Measurements from ENCODE around the gene MYBL2.
"Not testable (repeated sequence)": the region's sequence is repeated elsewhere in the genome, so short reads cannot be mapped to it uniquely, and the experiment has no call there.

The MYBL2 gene
- total RNA-seq = 0.44 to 2.8 (median 0.58) reads per million in 3 donors

DNA sequence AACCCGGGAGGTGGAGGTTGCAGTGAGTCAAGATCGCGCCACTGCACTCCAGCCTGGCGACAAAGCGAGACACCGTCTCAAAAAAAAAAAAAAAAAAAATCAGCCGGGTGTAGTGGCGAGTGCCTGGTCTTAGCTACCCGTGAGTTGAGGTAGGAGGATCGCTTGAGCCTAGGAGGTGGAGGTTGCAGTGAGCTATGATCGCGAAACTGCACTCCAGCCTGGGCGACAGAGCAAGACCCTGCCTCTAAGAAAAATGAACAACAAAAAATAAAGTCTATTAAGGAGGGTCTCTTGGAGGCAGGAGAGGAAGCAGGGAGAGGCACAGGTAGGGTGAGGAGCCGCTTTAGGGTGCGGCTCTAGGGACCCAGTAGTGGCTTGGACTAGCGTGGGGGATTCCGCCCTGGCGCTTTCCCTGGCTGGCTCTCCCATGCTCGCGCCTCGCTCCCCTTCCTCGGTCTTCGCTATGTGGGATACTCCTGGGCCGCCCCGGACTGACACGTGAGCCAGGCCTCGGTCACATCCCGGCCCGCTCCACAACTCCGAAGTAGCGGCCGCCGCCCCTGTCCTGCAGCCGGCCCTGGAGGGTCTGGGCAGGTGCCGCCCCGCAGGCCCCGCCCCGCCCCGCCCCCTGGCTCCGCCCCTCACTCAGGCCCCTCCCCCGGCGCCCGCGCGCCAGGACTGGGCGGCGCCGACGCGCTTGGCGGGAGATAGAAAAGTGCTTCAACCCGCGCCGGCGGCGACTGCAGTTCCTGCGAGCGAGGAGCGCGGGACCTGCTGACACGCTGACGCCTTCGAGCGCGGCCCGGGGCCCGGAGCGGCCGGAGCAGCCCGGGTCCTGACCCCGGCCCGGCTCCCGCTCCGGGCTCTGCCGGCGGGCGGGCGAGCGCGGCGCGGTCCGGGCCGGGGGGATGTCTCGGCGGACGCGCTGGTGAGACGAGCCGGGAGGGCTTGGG lies at the start of gene MYBL2:
TSS of gene MYBL2 (plus strand) at position 739 of the 953 bp plus-strand sequence. CDS start at position 909, 170 bp downstream.
- Histone ChIP-seq H3K36me3 (ENCODE audit: control insufficient read depth, insufficient read depth, low read length) (no peaks in the 10 kb centered on the region), H3K9me3 (ENCODE audit: control insufficient read depth, low read length) (no peaks in the 10 kb centered on the region), H3K27me3 (replicated peaks; ENCODE audit: control insufficient read depth, insufficient read depth, low read length, poor library complexity, severe bottlenecking) (no peaks in the 10 kb centered on the region), H3K4me3 (ENCODE audit: insufficient read depth, low read depth, low read length, poor library complexity, severe bottlenecking) (peak within 1 kb of the TSS; percentile 49), H3K27ac (ENCODE audit: insufficient read depth, low read length, poor library complexity, severe bottlenecking) (no peak within 1 kb of the TSS), H3K4me1 (ENCODE audit: control insufficient read depth, insufficient read depth, low read length, poor library complexity, severe bottlenecking) (peaks cover 11% of the 10 kb centered on the region)
- peak; percentile 42 to 61 (median 57) for DNase-seq

DNA sequence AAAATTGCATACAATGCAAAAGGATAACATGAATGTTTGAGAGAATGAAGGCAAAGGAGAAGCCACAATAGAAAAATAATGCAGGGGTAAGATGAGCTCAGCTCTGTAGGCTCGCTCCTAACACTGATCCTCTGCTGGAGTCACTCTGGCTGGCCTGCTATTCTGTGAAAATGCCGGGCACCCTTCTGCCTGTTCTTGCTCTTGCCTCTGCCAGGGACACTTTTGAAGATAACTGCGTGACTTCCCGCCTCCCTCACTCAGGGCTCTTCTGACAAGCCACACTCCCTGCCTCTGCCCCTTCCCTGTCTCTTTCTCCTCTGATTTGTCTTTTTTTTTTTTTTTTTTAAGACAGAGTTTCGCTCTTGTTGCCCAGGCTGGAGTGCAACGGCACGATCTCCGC lies 35.3 kb upstream of the MYBL2 start:
- Histone ChIP-seq H3K36me3 (ENCODE audit: control insufficient read depth, insufficient read depth, low read length) (peaks cover 7% of the 10 kb centered on the region), H3K27me3 (replicated peaks; ENCODE audit: control insufficient read depth, insufficient read depth, low read length, poor library complexity, severe bottlenecking) (no peaks in the 10 kb centered on the region), H3K9me3 (ENCODE audit: control insufficient read depth, low read length) (no peaks in the 10 kb centered on the region), H3K4me1 (ENCODE audit: control insufficient read depth, insufficient read depth, low read length, poor library complexity, severe bottlenecking) (no peaks in the 10 kb centered on the region), H3K4me3 (ENCODE audit: insufficient read depth, low read depth, low read length, poor library complexity, severe bottlenecking) (no peak overlapping the region), H3K27ac (ENCODE audit: insufficient read depth, low read length, poor library complexity, severe bottlenecking) (no peak overlapping the region)
- DNase-seq = no peak

DNA sequence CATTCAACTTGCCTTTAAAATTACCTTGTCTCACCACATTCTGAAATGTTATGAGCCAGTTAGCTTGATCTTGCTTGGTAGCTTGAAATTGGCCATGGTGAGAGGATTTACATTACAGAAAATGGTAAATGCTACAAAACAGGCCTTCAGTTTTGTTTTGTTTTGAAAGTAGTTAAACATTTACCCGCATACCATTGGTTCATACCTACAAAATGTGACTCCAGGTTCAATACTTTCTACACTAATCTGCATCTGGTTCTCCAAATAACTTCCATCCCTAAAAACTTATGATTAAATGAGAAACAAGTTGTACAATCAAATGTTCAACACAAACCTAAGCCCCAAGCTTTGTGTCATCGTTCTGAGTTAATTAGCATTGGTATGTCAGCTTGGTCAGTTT lies 30.5 kb upstream of the MYBL2 start:
- Histone ChIP-seq H3K36me3 (ENCODE audit: control insufficient read depth, insufficient read depth, low read length) (peaks cover 16% of the 10 kb centered on the region), H3K4me3 (ENCODE audit: insufficient read depth, low read depth, low read length, poor library complexity, severe bottlenecking) (no peak overlapping the region), H3K27ac (ENCODE audit: insufficient read depth, low read length, poor library complexity, severe bottlenecking) (no peak overlapping the region), H3K9me3 (ENCODE audit: control insufficient read depth, low read length) (no peaks in the 10 kb centered on the region), H3K27me3 (replicated peaks; ENCODE audit: control insufficient read depth, insufficient read depth, low read length, poor library complexity, severe bottlenecking) (no peaks in the 10 kb centered on the region), H3K4me1 (ENCODE audit: control insufficient read depth, insufficient read depth, low read length, poor library complexity, severe bottlenecking) (no peaks in the 10 kb centered on the region)
- no peak for DNase-seq

DNA sequence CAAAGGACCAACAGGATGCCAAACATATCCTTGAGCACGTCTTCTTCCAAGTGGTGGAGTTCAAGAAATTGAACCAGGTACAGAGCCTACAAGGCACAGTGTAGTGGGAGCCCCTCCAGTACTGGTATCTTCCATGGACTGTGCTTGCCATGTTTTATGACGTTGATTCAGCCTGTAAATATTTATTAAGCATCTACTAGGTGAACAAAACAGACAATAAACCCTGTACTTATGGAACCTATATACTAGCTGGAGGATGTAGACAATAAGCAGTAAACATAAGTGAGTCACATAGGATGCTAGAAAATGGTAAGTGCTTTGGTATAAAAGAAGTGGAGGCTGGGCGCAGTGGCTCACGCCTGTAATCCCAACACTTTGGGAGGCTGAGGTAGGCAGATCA lies 24.4 kb upstream of the MYBL2 start:
- no peaks in the 10 kb centered on the region for H3K9me3 ChIP-seq (ENCODE audit: control insufficient read depth, low read length)
- H3K36me3 ChIP-seq (ENCODE audit: control insufficient read depth, insufficient read depth, low read length) = peaks cover 18% of the 10 kb centered on the region
- no peak overlapping the region for H3K27ac ChIP-seq (ENCODE audit: insufficient read depth, low read length, poor library complexity, severe bottlenecking)
- DNase-seq = no peak
- no peaks in the 10 kb centered on the region for H3K4me1 ChIP-seq (ENCODE audit: control insufficient read depth, insufficient read depth, low read length, poor library complexity, severe bottlenecking)
- H3K27me3 ChIP-seq (replicated peaks; ENCODE audit: control insufficient read depth, insufficient read depth, low read length, poor library complexity, severe bottlenecking) = no peaks in the 10 kb centered on the region
- no peak overlapping the region for H3K4me3 ChIP-seq (ENCODE audit: insufficient read depth, low read depth, low read length, poor library complexity, severe bottlenecking)

DNA sequence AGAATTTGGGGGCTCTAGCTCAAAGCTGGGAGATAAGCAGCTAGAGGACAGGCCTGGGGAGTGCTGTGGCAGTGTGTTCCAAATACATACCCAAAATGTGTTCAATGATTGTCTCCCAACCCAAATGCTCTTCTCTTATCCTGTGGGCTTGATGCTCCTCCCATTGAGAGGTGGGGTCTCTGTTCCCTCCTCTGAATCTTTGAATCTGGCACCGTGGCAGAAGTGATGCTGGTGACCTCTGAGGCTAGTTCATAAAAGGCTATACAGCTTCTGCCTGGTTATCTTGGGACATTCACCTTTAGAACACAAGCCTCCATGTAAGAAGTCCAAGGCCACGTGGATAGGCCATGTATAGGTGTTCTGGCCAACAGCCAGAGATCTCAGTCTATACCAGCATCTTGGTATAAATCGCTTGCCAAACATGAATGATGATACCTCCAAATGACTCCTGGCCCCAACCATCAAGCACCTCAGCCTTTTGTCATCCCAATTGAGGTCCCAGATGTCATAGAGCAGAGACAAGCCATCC lies 15.9 kb upstream of the MYBL2 start:
- no peak for DNase-seq
- H3K27ac ChIP-seq (ENCODE audit: insufficient read depth, low read length, poor library complexity, severe bottlenecking) = no peak overlapping the region
- peaks cover 11% of the 10 kb centered on the region for H3K36me3 ChIP-seq (ENCODE audit: control insufficient read depth, insufficient read depth, low read length)
- H3K4me1 ChIP-seq (ENCODE audit: control insufficient read depth, insufficient read depth, low read length, poor library complexity, severe bottlenecking) = no peaks in the 10 kb centered on the region
- no peak overlapping the region for H3K4me3 ChIP-seq (ENCODE audit: insufficient read depth, low read depth, low read length, poor library complexity, severe bottlenecking)
- H3K27me3 ChIP-seq (replicated peaks; ENCODE audit: control insufficient read depth, insufficient read depth, low read length, poor library complexity, severe bottlenecking) = no peaks in the 10 kb centered on the region
- H3K9me3 ChIP-seq (ENCODE audit: control insufficient read depth, low read length) = no peaks in the 10 kb centered on the region

DNA sequence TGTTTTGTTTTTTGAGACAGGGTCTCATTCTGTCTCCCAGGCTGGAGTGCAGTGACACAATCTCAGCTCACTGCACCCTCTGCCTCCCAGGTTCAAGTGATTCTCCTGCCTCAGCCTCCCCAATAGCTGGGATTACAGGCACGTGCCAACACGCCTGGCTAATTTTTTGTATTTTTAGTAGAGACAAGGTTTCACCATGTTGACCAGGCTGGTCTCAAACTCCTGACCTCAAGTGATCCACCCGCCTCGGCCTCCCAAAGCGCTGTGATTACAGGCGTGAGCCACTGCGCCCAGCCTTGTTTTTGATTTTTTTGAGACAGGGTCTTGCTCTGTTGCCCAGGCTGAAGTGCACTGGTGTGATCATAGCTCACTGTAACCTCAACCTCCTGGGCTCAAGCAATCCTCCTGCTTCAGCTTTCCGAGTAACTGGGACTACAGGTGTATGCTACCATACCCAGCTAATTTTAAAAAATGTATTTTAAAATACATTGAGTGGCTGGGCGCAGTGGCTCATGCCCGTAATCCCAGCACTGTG lies 15.2 kb upstream of the MYBL2 start:
- H3K27ac ChIP-seq (ENCODE audit: insufficient read depth, low read length, poor library complexity, severe bottlenecking); H3K4me1 ChIP-seq (ENCODE audit: control insufficient read depth, insufficient read depth, low read length, poor library complexity, severe bottlenecking); H3K9me3 ChIP-seq (ENCODE audit: control insufficient read depth, low read length); H3K27me3 ChIP-seq (replicated peaks; ENCODE audit: control insufficient read depth, insufficient read depth, low read length, poor library complexity, severe bottlenecking); DNase-seq; H3K4me3 ChIP-seq (ENCODE audit: insufficient read depth, low read depth, low read length, poor library complexity, severe bottlenecking); H3K36me3 ChIP-seq (ENCODE audit: control insufficient read depth, insufficient read depth, low read length): not testable (repeated sequence)

DNA sequence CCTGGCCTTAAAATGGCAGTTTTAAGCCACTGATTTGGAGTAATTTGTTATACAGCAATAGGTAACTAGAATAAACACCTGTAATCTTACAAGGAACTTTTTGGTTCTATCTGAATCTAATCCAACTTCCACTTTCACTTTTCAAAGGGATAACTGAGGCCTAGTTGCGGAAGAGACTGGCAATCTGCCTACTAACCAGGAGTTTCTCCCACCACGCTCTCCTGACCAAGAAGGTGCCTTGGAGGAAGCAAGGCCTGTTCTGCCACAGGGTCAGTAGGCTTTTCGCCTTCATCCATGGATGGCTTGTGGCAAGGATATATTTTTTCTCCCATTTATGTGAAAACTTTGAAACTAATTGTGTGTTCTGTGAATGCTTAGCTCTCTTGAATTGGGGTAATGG lies 12.9 kb upstream of the MYBL2 start:
- DNase-seq = no peak
- Histone ChIP-seq H3K27ac (ENCODE audit: insufficient read depth, low read length, poor library complexity, severe bottlenecking) (no peak overlapping the region), H3K27me3 (replicated peaks; ENCODE audit: control insufficient read depth, insufficient read depth, low read length, poor library complexity, severe bottlenecking) (no peaks in the 10 kb centered on the region), H3K4me3 (ENCODE audit: insufficient read depth, low read depth, low read length, poor library complexity, severe bottlenecking) (no peak overlapping the region), H3K36me3 (ENCODE audit: control insufficient read depth, insufficient read depth, low read length) (no peaks in the 10 kb centered on the region), H3K4me1 (ENCODE audit: control insufficient read depth, insufficient read depth, low read length, poor library complexity, severe bottlenecking) (peaks cover 6% of the 10 kb centered on the region), H3K9me3 (ENCODE audit: control insufficient read depth, low read length) (no peaks in the 10 kb centered on the region)

DNA sequence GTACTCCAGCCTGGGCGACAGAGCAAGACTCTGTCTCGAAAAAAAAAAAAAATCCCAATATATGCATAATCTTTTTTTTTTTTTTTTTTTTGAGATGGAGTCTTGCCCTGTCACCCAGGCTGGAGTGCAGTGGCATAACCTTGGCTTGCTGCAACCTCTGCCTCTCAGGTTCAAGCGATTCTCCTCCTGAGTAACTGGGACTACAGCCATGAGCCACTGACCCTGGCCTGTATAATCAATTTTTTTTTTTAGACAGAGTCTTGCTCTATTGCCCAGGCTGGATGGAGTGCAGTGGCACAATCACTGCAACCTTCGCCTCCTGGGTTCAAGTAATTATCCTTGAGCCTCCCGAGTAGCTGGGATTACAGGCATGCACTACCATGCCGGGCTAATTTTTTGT lies 11.7 kb upstream of the MYBL2 start:
- H3K27ac ChIP-seq (ENCODE audit: insufficient read depth, low read length, poor library complexity, severe bottlenecking); DNase-seq; H3K4me3 ChIP-seq (ENCODE audit: insufficient read depth, low read depth, low read length, poor library complexity, severe bottlenecking); H3K27me3 ChIP-seq (replicated peaks; ENCODE audit: control insufficient read depth, insufficient read depth, low read length, poor library complexity, severe bottlenecking); H3K36me3 ChIP-seq (ENCODE audit: control insufficient read depth, insufficient read depth, low read length); H3K4me1 ChIP-seq (ENCODE audit: control insufficient read depth, insufficient read depth, low read length, poor library complexity, severe bottlenecking); H3K9me3 ChIP-seq (ENCODE audit: control insufficient read depth, low read length): not testable (repeated sequence)

DNA sequence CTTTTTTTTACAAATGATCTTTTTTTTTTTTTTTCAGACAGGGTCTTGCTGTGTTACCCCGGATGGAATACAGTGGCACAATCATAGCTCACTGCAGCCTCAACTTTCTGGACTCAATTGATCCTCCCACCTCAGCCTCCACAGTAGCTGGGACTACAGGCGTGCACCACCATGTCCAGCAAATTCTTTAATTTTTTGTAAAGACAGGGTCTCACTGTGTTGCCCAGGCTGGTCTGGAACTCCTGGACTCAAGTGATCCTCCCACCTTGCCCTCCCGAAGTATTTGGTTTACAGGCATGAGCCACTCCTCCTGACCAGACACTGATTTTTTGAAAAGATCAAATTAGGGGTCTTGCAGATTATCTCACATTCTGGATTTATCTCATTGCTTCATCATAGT lies 11.0 kb upstream of the MYBL2 start:
- H3K9me3 ChIP-seq (ENCODE audit: control insufficient read depth, low read length) = no peaks in the 10 kb centered on the region
- no peaks in the 10 kb centered on the region for H3K36me3 ChIP-seq (ENCODE audit: control insufficient read depth, insufficient read depth, low read length)
- no peak for DNase-seq
- H3K4me1 ChIP-seq (ENCODE audit: control insufficient read depth, insufficient read depth, low read length, poor library complexity, severe bottlenecking) = peaks cover 6% of the 10 kb centered on the region
- H3K27ac ChIP-seq (ENCODE audit: insufficient read depth, low read length, poor library complexity, severe bottlenecking) = no peak overlapping the region
- no peaks in the 10 kb centered on the region for H3K27me3 ChIP-seq (replicated peaks; ENCODE audit: control insufficient read depth, insufficient read depth, low read length, poor library complexity, severe bottlenecking)
- H3K4me3 ChIP-seq (ENCODE audit: insufficient read depth, low read depth, low read length, poor library complexity, severe bottlenecking) = no peak overlapping the region

DNA sequence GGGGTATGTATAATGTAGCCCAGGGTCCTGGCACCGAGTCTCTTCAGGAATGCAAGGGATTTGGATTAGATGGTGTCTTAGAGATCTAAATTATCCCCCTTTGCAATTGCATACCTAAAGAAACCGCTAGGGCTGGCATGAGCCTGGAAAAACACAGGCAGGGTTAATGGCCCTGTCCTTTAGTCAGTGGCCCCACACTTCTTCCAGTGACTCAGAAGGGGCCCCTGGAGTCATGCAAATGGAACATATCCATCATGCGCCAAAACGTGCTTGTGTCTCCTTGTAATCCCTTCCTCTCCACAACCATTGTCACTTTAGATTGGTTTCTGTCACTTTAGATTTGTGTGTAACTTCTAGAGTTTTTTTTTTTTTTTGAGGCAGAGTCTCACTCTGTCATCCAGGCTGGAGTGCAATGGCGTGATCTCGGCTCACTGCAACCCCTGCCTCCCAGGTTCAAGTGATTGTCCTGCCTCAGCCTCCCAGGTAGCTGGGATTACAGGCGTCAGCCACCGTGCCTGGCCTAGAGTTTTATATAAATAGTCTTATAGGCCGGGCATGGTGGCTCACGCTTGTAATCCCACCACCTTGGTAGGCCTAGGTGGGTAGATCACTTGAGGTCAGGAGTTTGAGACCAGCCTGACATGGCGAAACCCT lies 8.7 kb upstream of the MYBL2 start:
- Histone ChIP-seq H3K36me3 (ENCODE audit: control insufficient read depth, insufficient read depth, low read length) (no peaks in the 10 kb centered on the region), H3K4me3 (ENCODE audit: insufficient read depth, low read depth, low read length, poor library complexity, severe bottlenecking) (peak overlapping the region; percentile 73), H3K4me1 (ENCODE audit: control insufficient read depth, insufficient read depth, low read length, poor library complexity, severe bottlenecking) (peaks cover 6% of the 10 kb centered on the region), H3K27me3 (replicated peaks; ENCODE audit: control insufficient read depth, insufficient read depth, low read length, poor library complexity, severe bottlenecking) (no peaks in the 10 kb centered on the region), H3K9me3 (ENCODE audit: control insufficient read depth, low read length) (no peaks in the 10 kb centered on the region), H3K27ac (ENCODE audit: insufficient read depth, low read length, poor library complexity, severe bottlenecking) (peak overlapping the region; percentile 86)
- no peak for DNase-seq

Data from effector memory CD4-positive, alpha-beta T cell (primary cell).